ENCODE data around the gene SLC6A18.
"Not testable (repeated sequence)": the region's sequence is repeated elsewhere in the genome, so short reads cannot be mapped to it uniquely, and the experiment has no call there.

The SLC6A18 gene

DNA sequence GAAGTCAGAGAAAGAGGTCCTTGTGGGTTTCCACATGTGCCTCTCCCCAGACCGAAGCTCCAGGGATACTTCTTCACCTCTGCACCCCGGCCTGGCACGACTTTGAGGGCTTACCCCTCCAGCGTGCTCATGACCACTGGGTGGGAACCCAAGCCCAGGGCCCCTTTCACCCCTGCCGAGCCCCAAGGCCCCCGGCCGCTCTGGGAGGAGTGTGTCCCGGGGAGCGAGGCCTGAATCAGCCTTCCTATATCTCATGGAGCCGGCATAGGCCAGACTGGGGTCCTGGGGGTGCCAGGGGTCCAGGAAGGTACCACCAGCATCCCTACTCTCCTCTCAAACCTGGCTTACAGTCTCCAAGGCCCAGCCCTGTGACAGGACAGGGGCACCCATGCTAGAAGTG, 52.6 kb downstream of the SLC6A18 start:
- DNase-seq (ENCODE audit: low spot score), result no peak

DNA sequence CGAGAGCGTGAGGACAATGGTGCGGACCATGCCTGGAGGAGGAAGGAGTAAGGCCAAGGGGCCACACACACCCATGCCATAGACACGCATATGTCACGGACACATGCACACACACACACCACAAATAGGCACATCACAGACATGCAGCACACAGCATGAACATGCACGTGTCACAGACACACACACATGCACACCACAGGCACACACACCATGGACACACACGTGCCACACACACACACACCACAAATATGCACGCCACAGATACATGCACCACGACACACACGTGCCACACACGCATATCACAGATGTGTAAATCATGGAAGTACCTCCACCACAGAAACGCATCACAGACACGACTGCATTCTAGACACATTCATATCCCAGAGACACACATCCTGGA, 53.0 kb downstream of the SLC6A18 start:
- no peak for DNase-seq (ENCODE audit: low spot score)

DNA sequence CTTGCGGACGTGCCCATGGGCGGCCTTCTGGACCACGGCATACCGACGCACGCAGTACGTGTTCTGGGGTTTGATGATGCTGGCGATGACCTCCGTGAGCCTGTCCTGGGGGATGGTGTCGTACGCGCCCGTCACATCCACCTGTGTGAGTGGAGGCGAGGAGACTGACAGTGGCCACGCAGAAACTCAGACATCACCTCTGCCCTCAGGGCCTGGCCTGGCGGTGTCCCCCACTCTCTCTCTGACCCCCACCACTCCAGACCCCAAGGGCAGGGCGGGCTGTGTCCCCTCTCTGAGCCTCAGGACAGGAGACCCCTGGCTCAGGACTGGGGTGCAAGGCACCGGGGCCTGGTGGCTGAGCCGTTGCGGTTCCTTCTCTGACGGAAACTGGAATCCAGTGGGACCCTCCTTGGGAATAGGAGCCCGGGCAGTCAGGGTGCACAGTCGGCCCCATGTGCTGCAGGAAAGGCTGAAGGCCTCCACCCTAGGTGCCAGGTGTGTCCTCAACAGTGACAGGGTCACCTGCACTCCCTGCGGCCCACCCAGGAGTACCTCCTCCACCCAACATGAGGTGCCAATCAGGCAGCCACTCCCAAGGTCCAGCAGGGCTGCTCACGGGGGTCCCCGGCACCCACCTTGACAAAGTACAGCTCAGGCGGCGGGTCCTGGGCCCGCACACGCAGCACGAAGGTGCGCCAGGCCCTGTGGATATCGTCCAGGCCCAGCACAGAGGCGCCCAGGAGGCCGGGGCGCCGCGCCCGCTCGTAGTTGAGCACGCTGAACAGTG, 53.7 kb downstream of the SLC6A18 start:
- no peak for DNase-seq (ENCODE audit: low spot score)

DNA sequence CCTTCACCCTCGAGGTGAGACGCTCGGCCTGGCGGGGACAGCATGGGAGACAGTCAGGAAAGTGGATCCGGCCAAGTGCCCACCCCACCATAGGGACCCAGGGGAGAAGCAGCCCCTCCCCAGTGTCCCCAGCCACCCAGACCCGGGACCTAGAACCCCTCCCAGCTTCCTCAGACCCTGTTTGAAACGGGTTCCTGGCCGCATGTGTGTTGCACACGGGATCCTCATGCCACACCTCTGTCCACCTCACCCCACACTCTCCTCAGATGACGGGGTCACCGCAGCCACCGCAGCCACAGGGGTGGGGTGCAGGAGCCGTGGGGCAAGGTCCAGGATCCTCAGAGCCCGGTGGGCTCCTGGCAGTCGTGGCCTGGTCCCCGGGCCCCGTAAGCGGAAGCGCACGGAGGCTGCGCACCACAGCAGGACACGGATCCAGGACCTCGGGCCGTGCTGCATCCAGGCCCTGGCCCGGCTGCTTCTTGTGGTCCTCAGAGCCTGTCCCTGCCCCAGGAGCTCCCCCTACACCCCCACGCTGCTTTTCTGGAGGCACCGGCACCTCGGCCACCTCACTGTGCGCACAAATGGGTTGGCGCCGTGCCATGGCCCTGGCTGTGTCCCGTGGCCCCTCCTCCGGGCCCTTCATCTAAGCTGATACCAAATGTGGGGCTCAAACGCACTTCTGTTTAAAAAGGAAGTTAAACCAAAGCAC, 54.4 kb downstream of the SLC6A18 start:
- DNase-seq (ENCODE audit: low spot score), result no peak

DNA sequence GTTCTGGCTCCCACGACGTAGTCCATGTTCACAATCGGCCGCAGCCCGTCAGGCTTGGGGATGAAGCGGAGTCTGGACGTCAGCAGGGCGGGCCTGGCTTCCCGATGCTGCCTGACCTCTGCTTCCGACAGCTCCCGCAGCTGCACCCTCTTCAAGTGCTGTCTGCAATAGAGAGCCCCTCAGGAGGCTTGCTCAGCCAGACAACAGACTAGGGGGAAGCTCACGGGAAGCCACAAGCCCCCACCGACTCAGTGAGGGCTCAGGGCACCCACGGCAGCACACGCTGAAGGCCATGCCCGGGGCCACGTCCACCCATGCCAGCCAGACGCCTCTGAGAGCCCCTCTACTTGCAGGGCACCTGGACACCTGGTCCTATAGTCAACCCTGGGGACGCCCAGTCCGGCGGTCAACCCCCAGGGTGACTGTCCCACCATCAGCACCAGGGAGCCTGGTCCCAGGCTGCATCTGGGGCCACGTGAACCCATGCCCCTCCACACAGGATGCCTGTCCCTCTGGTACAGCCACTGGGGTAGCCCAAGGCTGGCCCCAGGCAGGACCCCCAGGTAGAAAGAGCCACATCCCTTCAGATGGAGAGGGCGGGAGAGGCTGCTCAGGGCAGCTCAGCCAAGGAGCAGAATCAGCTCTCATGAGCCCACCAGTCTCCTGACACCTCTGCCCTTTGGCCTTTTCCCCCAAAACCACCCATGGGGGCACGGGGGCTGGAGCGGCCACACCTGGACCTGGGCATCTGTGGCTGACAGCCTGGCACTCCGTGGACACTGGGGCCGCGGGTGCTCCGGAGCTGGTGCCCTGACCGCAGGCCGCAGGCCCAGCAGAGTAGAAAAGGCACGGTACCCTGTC, 55.2 kb downstream of the SLC6A18 start:
- DNase-seq (ENCODE audit: low spot score), result no peak

DNA sequence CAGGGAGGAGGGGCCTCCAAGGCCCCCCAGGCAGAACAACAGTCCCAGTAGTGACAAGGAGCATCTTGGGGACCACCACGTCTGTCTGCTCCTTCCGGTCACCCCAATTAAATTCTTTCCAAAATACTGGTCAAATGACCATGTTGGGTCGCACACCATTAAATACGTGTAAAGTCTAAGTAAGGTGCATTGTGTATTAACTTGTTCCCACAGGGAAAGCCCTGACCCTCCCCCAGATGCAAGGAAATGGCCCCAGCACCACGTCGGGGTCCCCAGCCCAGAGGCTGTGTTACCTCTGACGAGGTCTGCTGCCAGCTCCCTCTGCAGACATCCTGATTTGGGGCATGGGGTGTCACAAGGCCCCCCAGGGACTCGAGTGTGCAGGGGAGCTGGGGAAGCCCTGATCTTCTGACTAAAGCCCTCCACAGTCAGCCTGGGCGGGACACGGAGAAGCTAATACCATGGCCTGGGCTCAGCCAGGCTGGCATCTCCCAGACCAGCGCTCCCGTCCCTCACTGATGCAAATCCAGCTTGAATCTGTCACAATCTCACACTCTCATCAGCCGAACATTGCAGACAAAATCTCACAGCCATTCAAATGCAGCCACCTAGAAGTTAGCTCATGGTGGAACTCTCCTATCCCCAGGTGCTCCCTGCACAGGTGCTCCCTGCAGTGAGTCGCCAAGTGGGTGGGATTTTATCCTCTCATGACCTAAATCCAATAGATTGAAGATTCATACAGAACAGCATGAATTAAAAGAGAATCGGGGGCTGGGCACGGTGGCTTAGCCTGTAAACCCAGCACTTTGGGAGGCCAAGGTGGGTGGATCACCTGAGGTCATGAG, 56.1 kb downstream of the SLC6A18 start:
- no peak for DNase-seq (ENCODE audit: low spot score)

DNA sequence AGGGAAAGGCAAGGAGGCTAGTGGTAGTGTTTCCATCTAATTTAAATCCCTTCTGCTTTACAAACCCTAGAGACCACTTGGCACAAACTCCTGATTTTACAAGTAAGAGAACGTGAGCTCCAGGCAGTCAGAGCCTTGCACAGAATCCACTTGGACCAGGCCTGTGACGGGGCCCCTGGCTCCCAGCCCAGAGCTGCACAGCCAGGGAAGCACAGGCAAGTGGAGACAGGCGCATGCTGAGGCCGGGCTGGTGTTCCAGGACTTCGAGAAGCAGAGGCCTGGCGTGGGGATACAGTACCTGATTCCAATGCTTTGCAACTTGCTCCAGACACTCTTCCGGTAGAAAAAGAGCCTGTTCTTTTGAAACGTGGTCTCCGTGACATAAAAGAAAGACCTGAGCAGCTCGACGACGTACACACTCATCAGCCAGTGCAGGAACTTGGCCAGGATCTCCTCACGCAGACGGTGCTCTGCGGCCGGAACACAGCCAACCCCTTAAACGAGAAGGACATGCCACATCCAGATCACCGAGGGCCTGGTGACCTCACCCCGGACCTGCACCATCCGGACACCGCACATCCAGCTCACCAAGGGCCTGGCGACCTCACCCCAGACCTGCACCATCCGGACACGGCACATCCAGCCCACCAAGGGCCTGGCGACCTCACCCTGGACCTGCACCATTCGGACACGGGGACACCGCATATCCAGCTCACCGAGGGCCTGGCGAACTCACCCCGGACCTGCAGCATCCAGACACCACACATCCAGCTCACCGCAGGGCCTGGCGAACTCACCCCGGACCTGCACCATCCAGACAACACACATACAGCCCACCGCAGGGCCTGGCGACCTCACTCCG, 57.2 kb downstream of the SLC6A18 start:
- no peak for DNase-seq (ENCODE audit: low spot score)

DNA sequence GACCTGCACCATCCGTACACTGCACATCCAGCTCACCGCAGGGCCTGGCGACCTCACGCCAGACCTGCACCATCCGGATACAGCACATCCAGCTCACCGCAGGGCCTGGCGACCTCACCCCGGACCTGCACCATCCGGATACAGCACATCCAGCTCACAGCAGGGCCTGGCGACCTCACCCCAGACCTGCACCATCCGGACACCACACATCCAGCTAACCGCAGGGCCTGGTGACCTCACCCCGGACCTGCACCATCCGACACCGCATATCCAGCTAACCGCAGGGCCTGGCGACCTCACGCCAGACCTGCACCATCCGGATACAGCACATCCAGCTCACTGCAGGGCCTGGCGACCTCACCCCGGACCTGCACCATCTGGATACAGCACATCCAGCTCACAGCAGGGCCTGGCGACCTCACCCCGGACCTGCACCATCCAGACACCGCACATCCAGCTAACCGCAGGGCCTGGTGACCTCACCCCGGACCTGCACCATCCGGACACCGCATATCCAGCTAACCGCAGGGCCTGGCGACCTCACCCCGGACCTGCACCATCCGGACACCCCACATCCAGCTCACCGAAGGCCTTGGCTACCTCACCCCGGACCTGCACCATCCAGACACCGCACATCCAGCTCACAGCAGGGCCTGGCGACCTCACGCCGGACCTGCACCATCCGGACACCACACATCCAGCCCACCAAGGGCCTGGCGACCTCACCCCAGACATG, 58.0 kb downstream of the SLC6A18 start:
- DNase-seq (ENCODE audit: low spot score), result not testable (repeated sequence)

DNA sequence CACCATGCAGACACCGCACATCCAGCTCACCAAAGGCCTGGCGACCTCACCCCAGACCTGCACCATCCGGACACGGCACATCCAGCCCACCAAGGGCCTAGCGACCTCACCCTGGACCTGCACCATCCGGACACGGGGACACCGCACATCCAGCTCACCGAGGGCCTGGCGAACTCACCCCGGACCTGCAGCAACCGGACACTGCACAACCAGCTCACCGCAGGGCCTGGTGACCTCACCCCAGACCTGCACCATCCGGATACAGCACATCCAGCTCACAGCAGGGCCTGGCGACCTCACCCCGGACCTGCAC, 58.5 kb downstream of the SLC6A18 start:
- DNase-seq (ENCODE audit: low spot score), result not testable (repeated sequence)

DNA sequence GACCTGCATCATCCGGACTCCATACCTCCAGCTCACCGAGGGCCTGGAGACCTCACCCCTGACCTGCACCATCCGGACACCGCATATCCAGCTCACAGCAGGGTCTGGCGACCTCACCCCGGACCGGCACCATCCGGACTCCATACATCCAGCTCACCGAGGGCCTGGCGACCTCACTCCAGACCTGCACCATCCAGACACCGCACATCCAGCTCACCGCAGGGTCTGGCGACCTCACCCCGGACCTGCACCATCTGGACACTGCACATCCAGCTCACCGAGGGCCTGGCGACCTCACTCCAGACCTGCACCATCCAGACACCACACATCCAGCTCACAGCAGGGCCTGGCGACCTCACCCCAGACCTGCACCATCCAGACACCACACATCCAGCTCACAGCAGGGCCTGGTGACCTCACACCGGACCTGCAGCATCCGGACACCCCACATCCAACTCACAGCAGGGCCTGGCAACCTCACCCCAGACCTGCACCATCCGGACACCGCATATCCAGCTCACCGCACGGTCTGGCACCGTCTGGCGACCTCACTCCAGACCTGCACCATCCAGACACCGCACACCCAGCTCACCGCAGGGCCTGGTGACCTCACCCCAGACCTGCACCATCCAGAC, 59.3 kb downstream of the SLC6A18 start:
- DNase-seq (ENCODE audit: low spot score), result not testable (repeated sequence)

DNA sequence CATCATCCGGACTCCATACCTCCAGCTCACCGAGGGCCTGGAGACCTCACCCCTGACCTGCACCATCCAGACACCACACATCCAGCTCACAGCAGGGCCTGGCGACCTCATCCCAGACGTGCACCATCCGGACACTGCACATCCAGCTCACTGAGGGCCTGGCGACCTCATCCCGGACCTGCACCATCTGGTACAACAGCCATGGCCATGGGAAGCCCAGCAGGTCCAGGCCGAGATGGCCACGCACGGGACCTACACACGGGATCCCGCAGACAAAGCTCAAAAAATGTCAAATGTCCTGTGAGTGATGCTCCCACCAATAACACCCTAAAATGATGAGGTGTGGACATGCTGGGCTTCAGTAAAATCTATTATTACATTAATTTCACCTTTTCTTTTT, 60.0 kb downstream of the SLC6A18 start:
- DNase-seq (ENCODE audit: low spot score), result no peak

DNA sequence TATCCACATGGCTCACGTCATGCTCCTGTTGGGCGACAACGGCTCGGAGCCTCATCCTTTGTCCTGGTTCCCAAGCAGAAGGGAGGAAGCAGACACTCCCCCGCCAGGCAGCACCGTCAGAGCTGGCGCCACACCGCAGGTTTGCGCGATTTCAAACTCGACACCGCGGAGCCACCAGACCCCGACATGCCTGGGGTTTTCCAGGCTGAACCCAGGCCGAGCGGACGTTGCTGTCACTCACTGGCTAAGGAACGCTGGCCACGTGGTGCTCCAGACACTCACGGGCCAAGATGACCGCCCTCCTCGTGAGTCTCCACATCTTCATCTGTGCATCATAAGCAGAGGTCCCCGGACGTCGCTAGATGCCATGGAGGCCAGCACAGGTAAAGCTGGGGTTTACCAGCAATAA, 60.7 kb downstream of the SLC6A18 start:
- DNase-seq (ENCODE audit: low spot score), result no peak

DNA sequence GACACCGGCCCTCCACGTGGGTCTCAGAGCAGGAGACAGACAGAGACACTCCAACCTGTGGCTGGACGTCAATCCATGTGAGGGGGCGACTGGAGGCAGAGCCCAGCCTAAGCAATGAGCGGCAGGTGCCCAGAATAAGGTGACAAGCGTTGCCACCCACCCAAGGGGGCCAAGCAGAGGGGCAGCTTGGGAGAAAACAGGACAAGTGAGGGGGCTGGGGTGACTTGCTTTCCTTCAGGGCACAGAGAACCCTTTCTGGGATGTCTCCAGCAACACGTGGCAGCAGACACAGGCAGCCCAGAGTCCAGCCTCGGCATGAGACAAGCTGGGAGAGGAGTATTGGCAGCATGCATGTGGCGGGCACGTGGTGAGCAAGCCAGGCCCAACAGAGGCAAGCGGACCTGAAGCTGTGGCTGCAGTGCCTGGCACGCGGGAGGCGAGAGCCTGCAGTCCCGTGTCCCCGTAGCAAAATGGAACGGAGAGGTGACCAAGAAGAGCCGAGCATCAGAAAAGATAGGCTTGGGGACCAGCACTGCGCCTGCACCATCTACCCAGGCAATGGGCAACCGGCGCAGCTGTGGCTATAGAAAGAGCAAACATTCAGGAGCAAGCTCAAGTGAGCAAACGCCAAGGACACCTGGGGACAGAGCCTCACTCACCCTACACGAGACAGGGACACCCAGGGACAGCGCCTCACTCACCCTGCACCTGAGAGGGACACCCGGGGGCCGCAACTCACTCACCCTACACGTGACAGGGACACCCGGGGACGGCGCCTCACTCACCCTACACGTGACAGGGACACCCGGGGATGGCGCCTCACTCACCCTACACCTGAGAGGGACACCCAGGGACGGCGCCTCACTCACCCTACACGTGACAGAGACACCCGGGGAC, 63.5 kb downstream of the SLC6A18 start:
- no peak for DNase-seq (ENCODE audit: low spot score)

DNA sequence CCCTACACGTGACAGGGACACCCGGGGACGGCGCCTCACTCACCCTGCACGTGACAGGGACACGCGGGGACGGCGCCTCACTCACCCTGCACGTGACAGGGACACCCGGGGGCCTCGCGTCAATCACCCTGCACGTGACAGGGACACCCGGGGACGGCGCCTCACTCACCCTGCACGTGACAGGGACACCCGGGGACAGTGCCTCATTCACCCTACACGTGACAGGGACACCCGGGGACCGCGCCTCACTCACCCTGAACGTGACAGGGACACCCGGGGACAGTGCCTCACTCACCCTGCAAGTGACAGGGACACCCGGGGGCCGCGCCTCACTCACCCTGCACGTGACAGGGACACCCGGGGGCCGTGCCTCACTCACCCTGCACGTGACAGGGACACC, 64.4 kb downstream of the SLC6A18 start:
- DNase-seq (ENCODE audit: low spot score), result not testable (repeated sequence)

DNA sequence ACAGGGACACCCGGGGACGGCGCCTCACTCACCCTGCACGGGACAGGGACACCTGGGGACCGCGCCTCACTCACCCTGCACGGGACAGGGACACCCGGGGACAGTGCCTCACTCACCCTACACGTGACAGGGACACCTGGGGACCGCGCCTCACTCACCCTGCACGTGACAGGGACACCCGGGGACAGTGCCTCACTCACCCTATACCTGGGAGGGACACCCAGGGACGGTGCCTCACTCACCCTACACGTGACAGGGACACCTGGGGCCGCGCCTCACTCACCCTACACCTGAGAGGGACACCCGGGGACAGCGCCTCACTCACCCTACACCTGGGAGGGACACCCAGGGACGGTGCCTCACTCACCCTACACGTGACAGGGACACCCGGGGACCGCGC, 65.8 kb downstream of the SLC6A18 start:
- DNase-seq (ENCODE audit: low spot score), result not testable (repeated sequence)

DNA sequence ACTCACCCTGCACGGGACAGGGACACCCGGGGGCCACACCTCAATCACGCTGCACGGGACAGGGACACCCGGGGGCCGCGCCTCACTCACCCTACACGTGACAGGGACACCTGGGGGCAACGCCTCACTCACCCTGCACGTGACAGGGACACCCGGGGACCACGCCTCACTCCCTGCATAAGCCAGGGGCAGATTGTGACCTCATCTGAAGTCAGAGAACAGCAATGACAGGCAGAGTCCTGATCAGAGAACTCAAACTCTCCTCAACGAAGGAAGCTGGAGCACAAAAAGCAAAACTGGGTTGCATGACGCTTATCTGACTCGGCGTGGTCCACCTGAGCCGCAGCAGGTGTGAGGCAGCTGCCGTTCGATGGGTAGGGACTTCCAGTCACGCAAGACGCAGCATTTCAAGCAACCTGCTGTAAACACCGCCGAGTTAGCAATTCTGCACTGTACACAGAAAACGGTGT, 66.5 kb downstream of the SLC6A18 start:
- no peak for DNase-seq (ENCODE audit: low spot score)

DNA sequence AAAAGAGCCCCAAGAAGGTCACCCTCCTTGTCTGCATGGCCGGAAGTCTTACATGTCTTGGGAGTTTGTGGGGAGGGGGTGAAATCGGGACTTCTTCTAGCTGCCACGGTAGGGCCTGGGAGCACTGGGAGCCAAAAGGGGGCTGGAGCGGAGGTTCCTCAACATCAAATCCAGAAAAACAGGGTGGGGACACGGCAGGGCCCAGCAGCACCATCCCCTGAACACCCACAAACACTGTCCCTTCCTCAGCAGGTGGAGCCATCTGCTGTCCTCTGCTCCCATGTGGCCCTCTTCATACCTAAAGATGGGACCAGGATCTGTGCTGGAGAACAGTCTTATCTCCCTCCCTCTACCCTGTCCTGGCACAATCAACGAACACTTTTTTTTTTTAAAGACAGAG, 67.0 kb downstream of the SLC6A18 start:
- no peak for DNase-seq (ENCODE audit: low spot score)

DNA sequence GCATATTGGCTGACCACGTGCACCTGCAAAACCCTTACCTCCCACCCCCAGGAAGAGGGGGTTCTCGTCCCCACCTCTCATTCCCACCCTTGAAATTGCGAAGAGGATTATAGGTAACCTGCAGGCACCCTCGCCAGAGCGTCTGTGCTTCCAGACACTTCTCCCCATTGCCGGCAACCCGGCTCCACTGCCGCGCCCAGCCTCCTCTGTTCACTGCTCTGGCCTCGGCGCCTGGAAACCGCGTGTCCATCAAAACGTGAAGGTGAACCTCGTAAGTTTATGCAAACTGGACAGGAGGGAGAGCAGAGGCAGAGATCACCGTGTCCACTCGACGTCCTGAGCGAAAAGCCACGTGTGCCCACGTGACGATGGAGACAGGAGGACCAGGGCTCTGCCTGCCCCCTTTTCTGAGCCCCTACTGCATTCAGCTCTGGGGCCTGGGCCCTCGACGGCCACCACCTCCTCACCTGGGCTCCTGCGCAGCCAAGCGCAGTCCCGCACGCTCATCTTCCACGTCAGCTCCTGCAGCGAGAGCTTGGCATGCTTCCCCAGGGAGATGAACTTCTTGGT, 67.8 kb downstream of the SLC6A18 start:
- no peak for DNase-seq (ENCODE audit: low spot score)

All from NAMALWA (cell line).